AG08396 (cell line): Measurements from ENCODE around the gene FAM24A.

Experiments
- DNase-seq: peaks from one replicate; pipeline ENCODE4 v3.0.0; 2012; ENCODE audit warnings: low spot score, mixed read lengths

FAM24A gene

DNA sequence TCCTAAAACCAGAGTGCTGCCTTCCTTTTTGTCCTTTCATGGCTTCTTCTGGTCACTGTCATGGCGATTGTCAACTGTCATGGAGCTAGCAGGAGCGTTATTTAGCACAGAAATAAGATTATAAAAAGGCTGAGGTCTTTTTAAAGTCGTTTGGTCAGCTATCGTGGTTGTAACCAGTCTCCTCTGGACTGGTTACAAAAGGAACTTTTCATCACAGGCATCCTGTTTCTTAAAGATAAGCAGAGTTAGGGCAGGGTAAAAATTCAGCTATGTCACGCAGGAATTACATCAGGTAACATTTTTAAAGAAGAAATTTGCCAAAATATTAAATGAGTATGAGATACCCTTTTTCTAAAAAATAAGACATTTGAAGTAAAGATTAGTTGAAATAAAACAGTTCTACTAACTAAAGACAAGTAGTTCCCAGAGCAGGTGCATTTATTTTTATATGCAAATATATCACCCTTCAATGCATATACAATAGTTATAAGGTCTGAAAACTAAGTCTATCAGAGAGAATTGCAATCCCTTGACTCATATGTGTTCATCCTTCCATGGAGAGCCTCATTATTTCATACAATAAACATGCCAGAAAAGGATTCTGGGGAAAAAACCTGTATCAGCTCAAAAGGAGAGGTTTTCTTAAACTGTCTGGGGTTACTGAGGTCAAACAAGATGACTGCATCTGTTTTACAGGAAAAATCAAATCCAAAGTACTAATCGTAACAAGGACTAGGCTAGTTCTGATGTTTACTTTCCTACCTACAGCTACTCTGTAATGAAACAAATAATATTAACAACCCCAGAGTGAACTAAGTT is 20.9 kb downstream of the FAM24A start:
- no peak for DNase-seq

DNA sequence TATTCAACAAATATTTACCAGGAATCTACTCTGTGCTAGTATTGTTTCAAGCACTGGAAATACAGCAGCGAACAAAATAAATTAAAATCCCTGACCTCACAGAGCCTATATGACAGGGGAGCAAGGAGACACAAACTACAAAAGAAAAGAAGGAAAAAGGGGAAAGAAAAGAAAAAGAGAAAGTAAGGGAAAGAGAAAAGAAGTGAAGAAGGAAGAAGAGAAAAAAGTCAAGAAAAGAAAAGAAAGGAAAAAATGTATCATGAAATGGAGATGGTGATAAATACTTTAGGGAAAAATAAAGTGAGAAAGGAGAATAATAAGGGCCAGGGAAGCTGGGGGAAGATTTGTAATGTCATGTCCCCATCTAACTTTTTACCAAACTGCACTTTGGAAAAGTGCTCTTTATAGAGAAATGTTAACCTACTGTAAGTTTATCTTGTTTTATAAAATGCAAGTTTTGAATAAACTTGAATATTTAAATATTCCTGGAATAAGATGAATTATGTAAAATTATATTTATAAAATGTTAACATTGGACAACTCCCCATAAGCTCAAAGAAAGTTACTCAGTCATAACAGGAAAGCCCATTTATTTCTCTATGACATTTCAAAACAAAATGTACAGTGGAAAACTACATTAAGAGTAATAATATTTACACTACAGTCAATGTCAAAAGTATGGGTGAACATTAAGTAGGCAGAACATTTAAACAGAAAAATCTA is 28.9 kb downstream of the FAM24A start:
- no peak for DNase-seq

DNA sequence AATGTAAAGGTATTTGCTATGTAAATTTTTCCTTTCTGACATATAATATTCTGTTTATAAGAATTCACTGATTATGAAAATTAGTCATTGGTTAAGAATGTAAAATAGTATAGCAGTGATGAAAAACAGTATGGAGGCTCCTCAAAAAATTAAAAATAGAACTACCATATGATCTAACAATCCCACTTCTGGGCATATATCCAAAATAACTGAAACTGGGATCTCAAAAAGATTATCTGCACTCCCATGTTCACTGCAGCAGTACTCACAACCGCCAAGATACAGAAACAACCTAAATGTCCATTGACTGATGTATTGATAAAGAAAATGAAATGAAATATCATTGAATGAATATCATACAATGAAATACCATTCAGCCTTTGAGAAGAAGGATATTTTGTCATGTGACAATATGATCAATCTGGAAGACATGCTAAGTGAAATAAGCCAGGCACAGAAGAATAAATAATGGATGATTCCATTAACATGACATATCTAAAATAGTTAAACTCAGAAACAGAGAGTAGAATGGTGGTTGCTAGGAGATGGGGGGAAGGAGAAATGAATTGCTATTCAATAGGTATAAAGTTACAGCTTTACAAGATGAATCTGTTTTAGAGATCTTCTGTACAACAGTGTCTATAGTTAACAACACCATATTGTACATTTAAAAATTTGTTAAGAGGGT is 29.6 kb downstream of the FAM24A start:
- DNase-seq: no peak

DNA sequence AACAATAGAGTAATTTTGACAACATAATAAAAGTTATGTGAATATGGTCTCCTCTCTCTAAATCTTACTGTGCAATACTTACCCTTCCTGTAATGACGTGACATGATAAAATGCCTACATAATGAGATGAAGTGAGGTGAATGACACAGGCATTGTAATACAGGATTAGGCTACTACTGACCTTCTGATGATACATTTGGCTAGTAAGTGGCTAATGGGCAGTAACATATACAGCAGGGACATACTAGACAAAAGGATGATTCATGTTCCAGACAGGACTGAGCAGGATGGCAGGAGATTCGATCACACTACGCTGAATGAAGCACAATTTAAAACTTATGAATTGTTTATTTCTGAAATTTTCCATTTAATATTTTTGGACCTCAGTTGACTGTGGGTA is 38.9 kb downstream of the FAM24A start:
- DNase-seq: no peak

DNA sequence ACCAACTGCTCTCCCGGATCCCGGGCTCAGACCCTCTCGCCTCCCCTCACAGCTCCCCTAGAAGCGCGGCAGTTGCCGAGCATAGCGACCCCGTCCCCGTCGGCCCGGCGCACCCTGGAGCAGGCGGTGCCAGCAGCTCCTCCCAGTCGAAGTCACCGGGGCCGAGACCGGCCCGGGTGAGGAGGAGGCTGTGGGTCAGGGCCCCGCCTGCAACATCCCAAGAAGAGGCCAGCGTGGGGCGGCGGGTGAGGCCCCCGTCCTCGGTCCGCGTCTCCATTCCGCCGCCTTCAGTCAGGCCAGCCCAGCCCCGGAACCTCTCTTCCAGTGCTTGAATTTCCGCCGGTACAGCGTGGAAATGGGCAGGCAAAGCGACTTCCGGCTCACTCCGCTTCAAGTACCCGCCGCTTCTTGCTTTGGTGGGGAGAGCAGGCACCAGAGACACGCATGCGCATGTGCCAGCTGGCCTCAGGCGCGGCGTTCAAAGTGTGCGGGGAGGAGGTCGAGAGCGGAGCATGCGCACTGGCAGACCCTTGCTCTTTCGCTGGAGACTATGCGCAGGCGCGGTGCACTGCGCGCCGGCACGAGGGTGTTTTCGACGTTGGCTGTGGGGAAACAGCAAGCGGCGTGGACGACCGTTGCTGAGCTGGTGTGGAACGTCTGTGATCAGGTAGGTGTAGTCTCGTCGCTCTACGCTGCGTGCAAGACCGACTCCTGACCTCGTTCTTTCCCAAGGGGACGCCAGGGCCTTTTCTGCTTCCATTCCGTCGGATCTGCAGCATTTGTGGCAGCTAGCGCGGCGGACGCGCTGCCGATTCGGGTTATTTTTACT is 43.7 kb downstream of the FAM24A start, which contains the start of gene C10orf88:
C10orf88 (minus strand) TSS at position 326 of the 829 bp plus-strand sequence; CDS start at position 277, 49 bp downstream.
- DNase-seq: peak; percentile 99

DNA sequence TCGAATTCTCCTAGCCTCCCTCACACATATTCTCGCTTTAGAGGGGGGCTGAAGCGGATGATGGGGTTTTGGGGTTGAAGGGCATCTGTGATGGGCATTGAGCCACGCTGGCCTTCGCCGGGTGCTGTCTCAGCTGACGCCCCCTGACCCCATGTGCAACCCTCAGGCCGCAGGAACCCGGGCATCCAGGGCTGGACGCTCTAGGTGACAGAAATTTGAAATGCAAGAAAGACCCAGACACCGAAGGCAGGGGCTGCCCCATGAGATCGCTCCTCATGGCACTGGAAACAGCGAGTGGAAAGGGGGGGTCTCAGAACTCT is 44.3 kb downstream of the FAM24A start:
- DNase-seq: no peak

DNA sequence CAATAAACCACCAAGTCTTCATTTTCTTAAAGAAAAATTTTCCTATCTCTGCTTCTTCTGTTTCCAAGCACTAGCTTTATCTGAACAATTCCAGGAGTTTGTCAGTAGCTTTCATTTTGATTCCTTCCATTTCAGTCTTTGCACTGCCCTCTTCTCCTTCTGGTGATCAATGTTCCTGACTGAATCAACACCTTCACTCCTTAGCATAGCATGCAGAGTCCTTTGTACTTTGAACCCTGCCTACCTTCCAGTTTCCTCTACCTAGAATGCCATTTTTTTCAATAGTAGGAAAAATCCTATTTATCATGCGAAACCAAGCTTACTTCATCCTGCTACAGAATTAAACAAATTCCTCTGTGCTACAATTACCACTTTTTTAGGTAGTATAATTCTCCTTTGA is 45.5 kb downstream of the FAM24A start:
- DNase-seq: no peak

DNA sequence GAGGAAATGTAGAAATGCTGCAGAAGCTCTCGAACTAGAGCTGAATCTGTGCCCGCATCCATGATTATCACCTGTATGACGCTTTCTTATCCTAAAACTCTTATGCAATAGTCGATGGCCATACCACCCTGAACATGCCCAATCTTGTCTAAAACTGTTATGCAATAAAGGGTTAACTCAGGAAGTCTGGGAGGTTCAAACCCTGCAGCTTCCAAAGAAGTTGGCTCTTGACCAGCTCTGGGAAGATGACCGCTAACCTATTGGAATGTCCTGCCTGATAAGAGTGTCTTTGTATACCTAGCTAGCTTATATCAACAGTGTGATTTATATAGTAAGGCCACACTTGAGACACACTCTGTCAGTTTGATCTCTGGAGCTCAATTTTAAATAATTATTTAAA is 47.1 kb downstream of the FAM24A start:
- no peak for DNase-seq

DNA sequence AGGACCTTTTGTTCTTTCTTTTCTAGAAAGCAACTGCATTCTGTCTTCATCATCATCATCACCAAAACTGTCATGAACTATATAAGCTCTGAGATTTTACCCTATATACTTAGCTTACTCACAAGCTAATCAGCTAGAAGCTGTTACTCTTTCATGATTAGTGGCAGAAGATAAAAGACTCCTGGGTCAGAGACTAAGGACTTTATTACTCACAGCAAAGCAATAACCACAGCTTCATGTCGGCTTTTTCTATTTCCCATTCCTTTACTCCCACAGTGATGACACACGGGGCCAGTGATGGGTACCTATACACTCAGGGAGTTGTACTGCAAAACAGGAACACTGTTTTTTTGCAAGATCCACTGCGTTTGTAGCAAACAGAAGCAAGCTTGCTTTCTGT is 52.0 kb downstream of the FAM24A start:
- DNase-seq: no peak
